H1 (cell line): Measurements from ENCODE around the gene SLC25A45. TPM values are rescaled to one million over a fixed set of nuclear protein-coding genes. Genes with fewer than 3 reads are reported as not detected.
A peak's percentile ranks its signal among the peaks of the same experiment; 100 is the strongest.

ENCODE experiments used
- CTCF ChIA-PET: fragments of 300-600 bp; sonication (Branson Sonifier 250); formaldehyde crosslinking; loops from one replicate; lab custom pipeline; 2021; ENCODE audit not compliant: partially characterized antibody; lab: Charles Lee
- POLR2A ChIA-PET: fragments of 300-600 bp; sonication (Branson Sonifier 250); formaldehyde crosslinking; loops from one replicate; lab custom pipeline; 2021; ENCODE audit warnings: inconsistent platforms; ENCODE audit not compliant: partially characterized antibody; lab: Charles Lee
- DNase-seq, 2 experiments: peaks; one replicate each; pipeline versions ENCODE4 v3.0.0 to v3.0.0-alpha.2; 2010 to 2022; ENCODE audit warnings: low spot score in 2 of 2, low read depth in 1 of 2, mixed read lengths in 1 of 2
- FAIRE-seq: peaks from 2 replicates; lab custom pipeline; 2011; peaks lifted over from hg19 to GRCh38; lab: Jason Lieb, UNC
- H2AFZ ChIP-seq: 2 replicates; pipeline ENCODE4 v1.8.1; 2012; ENCODE audit warnings: low read length, inconsistent platforms
- H2AK5ac ChIP-seq: 2 replicates; pipeline ENCODE4 v1.6.1; 2013; ENCODE audit warnings: low read depth, low read length
- H2BK120ac ChIP-seq: replicated peaks from 2 replicates; pipeline ENCODE3; 2013; ENCODE audit warnings: low read depth, low read length, inconsistent platforms
- H2BK12ac ChIP-seq: 2 replicates; pipeline ENCODE4 v1.6.1; 2013; ENCODE audit warnings: low read depth, low read length
- H2BK15ac ChIP-seq: 2 replicates; pipeline ENCODE4 v1.6.1; 2013; ENCODE audit warnings: low read length
- H2BK20ac ChIP-seq: 2 replicates; pipeline ENCODE4 v1.6.1; 2013; ENCODE audit warnings: low read length
- H2BK5ac ChIP-seq: 2 replicates; pipeline ENCODE4 v1.6.1; 2013; ENCODE audit warnings: low read depth, low read length
- H3K14ac ChIP-seq: 2 replicates; pipeline ENCODE4 v1.6.1; 2013; ENCODE audit warnings: inconsistent platforms; ENCODE audit not compliant: insufficient read length
- H3K18ac ChIP-seq: 2 replicates; pipeline ENCODE4 v1.6.1; 2013; ENCODE audit warnings: low read length; ENCODE audit errors: extremely low read depth
- H3K23ac ChIP-seq: 2 replicates; pipeline ENCODE4 v1.6.1; 2013; ENCODE audit warnings: inconsistent platforms; ENCODE audit not compliant: insufficient read length
- H3K23me2 ChIP-seq: 2 replicates; pipeline ENCODE4 v1.6.1; 2013; ENCODE audit warnings: low read depth, low read length
- H3K27ac ChIP-seq: 2 replicates; pipeline ENCODE4 v1.6.1; 2011; ENCODE audit warnings: low read depth, low read length, inconsistent platforms
- H3K27me3 ChIP-seq, 4 experiments: replicated peaks in 1 of 4; 1 replicate in 1 of 4; 2 replicates in 3 of 4; pipeline versions ENCODE4 v1.6.1 to v1.8.1; 2011 to 2013; ENCODE audit warnings: low read length in 3 of 4, mild to moderate bottlenecking in 3 of 4, inconsistent platforms in 2 of 4, mixed read lengths in 2 of 4, moderate library complexity in 1 of 4; ENCODE audit not compliant: control insufficient read depth in 3 of 4, insufficient read depth in 3 of 4; ENCODE audit errors: extremely low read depth in 1 of 4
- H3K36me3 ChIP-seq, 4 experiments: 2 replicates each; pipeline versions ENCODE4 v1.6.1 to v1.8.1; 2011 to 2013; ENCODE audit warnings: mild to moderate bottlenecking in 4 of 4, low read length in 3 of 4, moderate library complexity in 2 of 4, control low read depth in 1 of 4, inconsistent platforms in 1 of 4; ENCODE audit not compliant: insufficient read depth in 4 of 4, control insufficient read depth in 2 of 4
- H3K4ac ChIP-seq: replicated peaks from 2 replicates; pipeline ENCODE3; 2013; ENCODE audit warnings: low read length, low read depth, mixed read lengths, inconsistent platforms; ENCODE audit not compliant: insufficient read length
- H3K4me1 ChIP-seq, 4 experiments: replicated peaks in 1 of 4; 1 replicate in 1 of 4; 2 replicates in 3 of 4; pipeline versions ENCODE4 v1.6.1 to v1.8.1; 2011 to 2013; ENCODE audit warnings: low read length in 3 of 4, inconsistent platforms in 2 of 4, mixed read lengths in 1 of 4; ENCODE audit not compliant: insufficient read depth in 4 of 4, control insufficient read depth in 3 of 4
- H3K4me2 ChIP-seq, 2 experiments: 2 replicates each; pipeline versions ENCODE4 v1.6.1 to v1.8.1; 2011 to 2013; ENCODE audit warnings: low read depth in 2 of 2, low read length in 2 of 2, control low read depth in 1 of 2, inconsistent platforms in 1 of 2, mild to moderate bottlenecking in 1 of 2; ENCODE audit not compliant: insufficient read depth in 1 of 2
- H3K4me3 ChIP-seq, 4 experiments: fragments of 200-600, 300-600 bp in 1 of 4; sonication (generic), shearing (Covaris generic), sonication (Bioruptor Twin) in 1 of 4; 2 replicates each; pipeline versions ENCODE4 v1.5.1 to v1.8.1; 2011 to 2016; ENCODE audit warnings: low read length in 4 of 4, low read depth in 3 of 4, control low read depth in 2 of 4, inconsistent platforms in 2 of 4, mild to moderate bottlenecking in 2 of 4, mixed read lengths in 1 of 4, moderate library complexity in 1 of 4; ENCODE audit not compliant: insufficient read depth in 2 of 4; ENCODE audit errors: extremely low read depth in 1 of 4
- H3K56ac ChIP-seq: replicated peaks from 2 replicates; pipeline ENCODE3; 2013; ENCODE audit warnings: low read depth, mild to moderate bottlenecking, mixed read lengths, low read length, inconsistent platforms; ENCODE audit not compliant: insufficient read length
- H3K79me1 ChIP-seq: 2 replicates; pipeline ENCODE4 v1.6.1; 2013; ENCODE audit warnings: low read depth, low read length, control low read depth
- H3K79me2 ChIP-seq, 2 experiments: 2 replicates each; pipeline versions ENCODE4 v1.6.1 to v1.8.1; 2012 to 2013; ENCODE audit warnings: low read length in 2 of 2, mild to moderate bottlenecking in 2 of 2, inconsistent platforms in 1 of 2; ENCODE audit not compliant: insufficient read depth in 2 of 2, control insufficient read depth in 1 of 2
- H3K9ac ChIP-seq, 4 experiments: replicated peaks in 1 of 4; 1 replicate in 1 of 4; 2 replicates in 3 of 4; pipeline versions ENCODE4 v1.6.1 to v1.8.1; 2011 to 2013; ENCODE audit warnings: low read depth in 3 of 4, low read length in 3 of 4, control low read depth in 2 of 4, mild to moderate bottlenecking in 2 of 4, moderate library complexity in 2 of 4, inconsistent platforms in 1 of 4; ENCODE audit errors: extremely low read depth in 1 of 4
- H3K9me3 ChIP-seq, 2 experiments: 2 replicates each; pipeline versions ENCODE4 v1.6.1 to v1.8.1; 2012 to 2013; ENCODE audit warnings: mild to moderate bottlenecking in 2 of 2, moderate library complexity in 2 of 2, control low read depth in 1 of 2, inconsistent platforms in 1 of 2, low read depth in 1 of 2, low read length in 1 of 2, mixed read lengths in 1 of 2; ENCODE audit not compliant: insufficient read depth in 2 of 2
- H4K20me1 ChIP-seq, 2 experiments: replicated peaks in 1 of 2; 2 replicates each; pipeline versions ENCODE3 to v1.8.1; 2011 to 2013; ENCODE audit warnings: inconsistent platforms in 2 of 2, low read length in 2 of 2, mild to moderate bottlenecking in 1 of 2; ENCODE audit not compliant: insufficient read depth in 2 of 2, control insufficient read depth in 1 of 2
- H4K5ac ChIP-seq: 2 replicates; pipeline ENCODE4 v1.6.1; 2013; ENCODE audit warnings: low read length, low read depth, mixed read lengths, inconsistent platforms; ENCODE audit not compliant: insufficient read length
- H4K8ac ChIP-seq: 2 replicates; pipeline ENCODE4 v1.8.0; 2013; ENCODE audit warnings: mild to moderate bottlenecking, moderate library complexity, low read length, inconsistent platforms; ENCODE audit not compliant: insufficient read depth; ENCODE audit errors: extremely low read depth
- H4K91ac ChIP-seq: replicated peaks from 2 replicates; pipeline ENCODE3; 2013; ENCODE audit warnings: low read length, mixed read lengths, inconsistent platforms; ENCODE audit not compliant: insufficient read length
- E2F6 ChIP-seq: IDR thresholded peaks from 2 replicates; pipeline ENCODE4 v1.6.1; 2012; ENCODE audit warnings: inconsistent platforms
- GTF2F1 ChIP-seq: IDR thresholded peaks from 2 replicates; pipeline ENCODE4 v1.6.1; 2012; ENCODE audit warnings: low read depth, low read length, improper control_type of control experiment, borderline replicate concordance
- NRF1 ChIP-seq: IDR thresholded peaks from 2 replicates; pipeline ENCODE4 v1.6.1; 2011; ENCODE audit warnings: mild to moderate bottlenecking, low read depth, low read length, improper control_type of control experiment
- RNF2 ChIP-seq: fragments of 200-900, 300-1000 bp; sonication (generic); IDR thresholded peaks from 2 replicates; pipeline ENCODE4 v1.7.1; 2016; ENCODE audit warnings: borderline replicate concordance, low read depth, mild to moderate bottlenecking, antibody characterized with exemption, low read length; ENCODE audit not compliant: poor library complexity, severe bottlenecking; ENCODE audit errors: missing control alignments
- SP4 ChIP-seq: IDR thresholded peaks from 2 replicates; pipeline ENCODE4 v1.6.1; 2012; ENCODE audit warnings: low read length, inconsistent platforms
- TAF1 ChIP-seq: IDR thresholded peaks from 2 replicates; pipeline ENCODE4 v1.6.1; 2011; ENCODE audit warnings: mild to moderate bottlenecking, low read depth, low read length
- TAF7 ChIP-seq: optimal IDR thresholded peaks from 2 replicates; pipeline ENCODE3; 2011; ENCODE audit warnings: low read depth, mild to moderate bottlenecking, inconsistent platforms, low read length, moderate library complexity, borderline replicate concordance
- TCF12 ChIP-seq: IDR thresholded peaks from 2 replicates; pipeline ENCODE4 v1.6.1; 2011; ENCODE audit warnings: low read depth, mild to moderate bottlenecking, low read length
- WGBS, 2 experiments: shearing (Covaris generic) in 1 of 2; methylation state at CpG; one replicate each; pipeline versions ENCODE4 v1.1.6 to v1.1.7; 2013 to 2015; ENCODE audit warnings: low lambda C conversion rate in 2 of 2, mixed read lengths in 2 of 2, inconsistent platforms in 1 of 2, low coverage in 1 of 2, missing lambda C conversion rate in 1 of 2; ENCODE audit not compliant: insufficient replicate concordance in 2 of 2, insufficient coverage in 1 of 2, insufficient read length in 1 of 2; ENCODE audit errors: extremely low coverage in 1 of 2, missing lambda C conversion rate in 1 of 2; 5-methylcytosine and 5-hydroxymethylcytosine counted together
- polyA plus RNA-seq, 7 experiments: library from polyadenylated mRNA; depleted of rRNA in 3 of 7; stranded (reverse) in 5 of 7; unstranded in 2 of 7; fragments of >200 nt in 5 of 7; fragments of 200-250 nt in 2 of 7; gene quantifications; 1 replicate in 5 of 7; 2 replicates in 1 of 7; 4 replicates in 1 of 7; pipeline versions ENCODE4 v1.2.1 to v1.2.3, GENCODE V29; 2011 to 2013; ENCODE audit warnings: missing spikeins in 2 of 7, mixed read lengths in 2 of 7
- total RNA-seq: library from RNA; stranded (reverse); fragmentation: NEBNext Ultra II Directional; extraction: Animal tissue kit (Norgen Biotek cat#: 25700); gene quantifications from 2 replicates; pipeline ENCODE4 v1.2.1, GENCODE V29; 2021
- TF ChIP-seq, protein P1 (sequence below): IDR thresholded peaks from 2 replicates; pipeline ENCODE4 v1.6.1; 2011; ENCODE audit warnings: low read depth, mild to moderate bottlenecking, low read length; ENCODE audit not compliant: insufficient read depth

Gene SLC25A45
- total and polyA plus RNA-seq, 2 of the 8 experiments (the other 6 are each of a cell fraction or from before 2014, with no cell fraction given): 0.54 to 0.59 TPM

GRCh38 chr11:65421794-65422632, 39.6 kb upstream of the SLC25A45 start:
- CTCF ChIA-PET: interaction anchor here (0.8 to 22.8 kb wide), 6 partner anchors 28 to 88 kb away, joined by 3 to 430 read pairs (median 4); no protein-coding TSS in a partner anchor
- H3K4me1 ChIP-seq: peaks cover 35 to 72% (median 48%) of the 10 kb centered on the region in 4 experiments
- FAIRE-seq: no peak
- TF ChIP-seq RNF2: no peak
- no peak for TF ChIP-seq GTF2F1
- TF ChIP-seq, protein P1, sequence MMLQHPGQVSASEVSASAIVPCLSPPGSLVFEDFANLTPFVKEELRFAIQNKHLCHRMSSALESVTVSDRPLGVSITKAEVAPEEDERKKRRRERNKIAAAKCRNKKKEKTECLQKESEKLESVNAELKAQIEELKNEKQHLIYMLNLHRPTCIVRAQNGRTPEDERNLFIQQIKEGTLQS: 0 out of 2 replicates have a peak, but pooled peaks have one; percentile 38
- no peak for TF ChIP-seq SP4
- no peak for TF ChIP-seq NRF1
- TF ChIP-seq TCF12: peak; percentile 85; the same call in 1 of the 2 replicates
- no peak; the same call in 1 of the 2 replicates for TF ChIP-seq E2F6
- TF ChIP-seq TAF7: peak; percentile 7
- TF ChIP-seq TAF1: no peak

More at GRCh38 chr11:65421794-65422632, 39.6 kb upstream of the SLC25A45 start:
- no peaks in the 10 kb centered on the region; a peak in 1 of 7 replicates for H3K27me3 ChIP-seq
- no peaks in the 10 kb centered on the region for H3K36me3 ChIP-seq
- peak overlapping the region; percentile 88 for H3K18ac ChIP-seq
- peaks cover 7% of the 10 kb centered on the region; the same call in 1 of the 2 replicates for H3K79me1 ChIP-seq
- H2AFZ ChIP-seq: no peak overlapping the region
- POLR2A ChIA-PET: interaction anchor here (0.7 to 20.8 kb wide), 36 partner anchors 7 to 209 kb away, joined by 3 to 826 read pairs (median 4); partner anchors contain the start of genes DPF2, MALAT1, SCYL1 and TIGD3
- WGBS, 2 experiments: 8% methylated on average over 57 of the region's 68 CpGs; no CpG with 5 or more reads in 1 of the 2 experiments
- H3K14ac ChIP-seq: no peak overlapping the region
- H3K79me2 ChIP-seq: peaks cover 3 to 35% of the 10 kb centered on the region in 2 experiments
- peak overlapping the region; percentile 75 for H4K5ac ChIP-seq
- H3K4ac ChIP-seq: peak overlapping the region; percentile 95
- peak overlapping the region; percentile 87; the same call in 1 of the 2 replicates for H2BK20ac ChIP-seq
- H3K9me3 ChIP-seq: no peaks in the 10 kb centered on the region
- DNase-seq: peak; percentile 74 to 94
- H2BK5ac ChIP-seq: peak overlapping the region; percentile 99
- H4K8ac ChIP-seq: peak overlapping the region; percentile 98; the same call in 1 of the 2 replicates
- H2BK15ac ChIP-seq: no peak overlapping the region
- H2AK5ac ChIP-seq: peak overlapping the region; percentile 80; the same call in 1 of the 2 replicates
- peak overlapping the region; percentile 67 for H2BK120ac ChIP-seq
- peaks cover 22% of the 10 kb centered on the region; the same call in 1 of the 2 replicates for H3K23me2 ChIP-seq
- H2BK12ac ChIP-seq: peak overlapping the region; percentile 91
- peak overlapping the region; percentile 62 to 85 for H3K4me2 ChIP-seq
- H4K20me1 ChIP-seq: peaks cover 7 to 8% of the 10 kb centered on the region in 2 experiments
- H3K9ac ChIP-seq: peak overlapping the region in 3 of 4 experiments; percentile 73 to 80 (median 79); a peak in 6 of 7 replicates
- peak overlapping the region; percentile 80 for H3K27ac ChIP-seq
- peak overlapping the region; percentile 43 to 70 (median 54) for H3K4me3 ChIP-seq
- peak overlapping the region; percentile 90 for H4K91ac ChIP-seq
- no peak overlapping the region for H3K56ac ChIP-seq
- H3K23ac ChIP-seq: no peak overlapping the region
